ENCODE data around the gene SLC28A1. TPM values are rescaled to one million over a fixed set of nuclear protein-coding genes. Genes with fewer than 3 reads are reported as not detected.
"Not testable (repeated sequence)": the region's sequence is repeated elsewhere in the genome, so short reads cannot be mapped to it uniquely, and the experiment has no call there.

The SLC28A1 gene
- total RNA-seq, 1 experiment from 2014 or later, result 1.1 TPM

GRCh38 chr15:84845631-84846030 is 38.8 kb upstream of the SLC28A1 start:
- H3K79me2 ChIP-seq (ENCODE audit: low read length); H3K9me3 ChIP-seq (ENCODE audit: low read length); H3K4me2 ChIP-seq (ENCODE audit: low read length); BruUV-seq (replicated peaks); H3K27me3 ChIP-seq (ENCODE audit: low read length); H3K27ac ChIP-seq (ENCODE audit: low read length); H3K9me2 ChIP-seq (replicated peaks; ENCODE audit: low read length); POLR2A ChIA-PET (ENCODE audit: unreplicated experiment); H3K4me3 ChIP-seq (ENCODE audit: low read length); H3K9ac ChIP-seq (ENCODE audit: low read length); H3K36me3 ChIP-seq (ENCODE audit: low read depth, low read length); H4K20me1 ChIP-seq (ENCODE audit: low read length); H3F3A ChIP-seq (ENCODE audit: low read length, unreplicated experiment): not testable (repeated sequence)
- CTCF ChIA-PET, result interaction anchor here (0.7 kb wide), 2 partner anchors 10 to 26 kb away, joined by 4 read pairs; no protein-coding TSS in a partner anchor
- peak; percentile 71 for TF ChIP-seq CTCF (conservative IDR thresholded peaks at IDR 0.05; ENCODE audit: low read depth, low read length)
- Histone ChIP-seq H2AFZ (ENCODE audit: low read length) (0 out of 2 replicates have a peak overlapping the region, but pooled peaks have one; percentile 9), H3K4me1 (ENCODE audit: insufficient read depth, low read length) (peaks cover 13% of the 10 kb centered on the region)
- ATAC-seq, result peak; percentile 48
- peak; percentile 79 for DNase-seq
- intact Hi-C loops (cut with micrococcal nuclease), result loop anchor here (1.0 to 5.0 kb wide), 2 partner anchors 83 to 197 kb away; no protein-coding TSS in a partner anchor

GRCh38 chr15:84846269-84846668 is 38.2 kb upstream of the SLC28A1 start:
- no peak for TF ChIP-seq EZH2 (IDR thresholded peaks at IDR 0.05; ENCODE audit: low read length, unreplicated experiment)
- no peak for TF ChIP-seq EZH2phosphoT487 (IDR thresholded peaks at IDR 0.05; ENCODE audit: borderline replicate concordance, low read length)
- no peak for TF ChIP-seq CTCF (conservative IDR thresholded peaks at IDR 0.05; ENCODE audit: low read depth, low read length)
- CTCF ChIA-PET, result no interaction called here
- intact Hi-C loops (cut with micrococcal nuclease), result loop anchor here (5.0 kb wide), 1 partner anchor 196 kb away; no protein-coding TSS in a partner anchor

GRCh38 chr15:84847382-84847781 is 37.1 kb upstream of the SLC28A1 start:
- intact Hi-C loops (cut with micrococcal nuclease), result loop anchor here (5.0 kb wide), 1 partner anchor 195 kb away; no protein-coding TSS in a partner anchor
- no TSS peak for BruUV-seq (replicated peaks)
- TF ChIP-seq EZH2phosphoT487 (IDR thresholded peaks at IDR 0.05; ENCODE audit: borderline replicate concordance, low read length) (no peak), CTCF (conservative IDR thresholded peaks at IDR 0.05; ENCODE audit: low read depth, low read length) (no peak), EZH2 (IDR thresholded peaks at IDR 0.05; ENCODE audit: low read length, unreplicated experiment) (no peak)
- no peak for DNase-seq
- Histone ChIP-seq H3K9me3 (ENCODE audit: low read length) (no peaks in the 10 kb centered on the region), H3K4me3 (ENCODE audit: low read length) (no peak overlapping the region), H3F3A (ENCODE audit: low read length, unreplicated experiment) (peaks cover 3% of the 10 kb centered on the region), H2AFZ (ENCODE audit: low read length) (no peak overlapping the region), H3K27me3 (ENCODE audit: low read length) (no peaks in the 10 kb centered on the region), H4K20me1 (ENCODE audit: low read length) (no peaks in the 10 kb centered on the region), H3K4me1 (ENCODE audit: insufficient read depth, low read length) (peaks cover 5% of the 10 kb centered on the region; the same call in 1 of the 2 replicates), H3K9me2 (replicated peaks; ENCODE audit: low read length) (no peaks in the 10 kb centered on the region), H3K36me3 (ENCODE audit: low read depth, low read length) (no peaks in the 10 kb centered on the region; the same call in 1 of the 2 replicates), H3K4me2 (ENCODE audit: low read length) (no peak overlapping the region), H3K79me2 (ENCODE audit: low read length) (no peaks in the 10 kb centered on the region), H3K9ac (ENCODE audit: low read length) (no peak overlapping the region), H3K27ac (ENCODE audit: low read length) (no peak overlapping the region)
- CTCF ChIA-PET, result no interaction called here
- no peak for ATAC-seq
- POLR2A ChIA-PET (ENCODE audit: unreplicated experiment), result no interaction called here

More at GRCh38 chr15:84846269-84846668, 38.2 kb upstream of the SLC28A1 start:
- Histone ChIP-seq H3K4me3 (ENCODE audit: low read length) (no peak overlapping the region), H3K36me3 (ENCODE audit: low read depth, low read length) (no peaks in the 10 kb centered on the region; the same call in 1 of the 2 replicates), H3K9me3 (ENCODE audit: low read length) (no peaks in the 10 kb centered on the region), H3K27ac (ENCODE audit: low read length) (no peak overlapping the region), H3K4me1 (ENCODE audit: insufficient read depth, low read length) (peaks cover 6% of the 10 kb centered on the region; the same call in 1 of the 2 replicates), H3K79me2 (ENCODE audit: low read length) (no peaks in the 10 kb centered on the region), H3F3A (ENCODE audit: low read length, unreplicated experiment) (peaks cover 3% of the 10 kb centered on the region), H3K4me2 (ENCODE audit: low read length) (no peak overlapping the region), H2AFZ (ENCODE audit: low read length) (no peak overlapping the region), H4K20me1 (ENCODE audit: low read length) (no peaks in the 10 kb centered on the region), H3K9ac (ENCODE audit: low read length) (no peak overlapping the region), H3K9me2 (replicated peaks; ENCODE audit: low read length) (no peaks in the 10 kb centered on the region), H3K27me3 (ENCODE audit: low read length) (no peaks in the 10 kb centered on the region)
- no peak for ATAC-seq
- no TSS peak for BruUV-seq (replicated peaks)
- DNase-seq, result no peak
- POLR2A ChIA-PET (ENCODE audit: unreplicated experiment), result no interaction called here
